B cell (primary cell): ENCODE measurements around the gene SUGCT. TPM values are rescaled to one million over a fixed set of nuclear protein-coding genes. Genes with fewer than 3 reads are reported as not detected.

Experiments
- ATAC-seq: fragments of 200-7000 bp; cut with Tn5 transposase; one replicate; pipeline ENCODE4 v1.10.0; 2021; ENCODE audit warnings: low read depth, mild to moderate bottlenecking, moderate number of reproducible peaks, moderate library complexity
- CTCF ChIA-PET: fragments of 350-600 bp; sonication (Branson Sonifier 250); formaldehyde crosslinking; loops from one replicate; lab custom pipeline; 2021; ENCODE audit warnings: antibody characterized with exemption, inconsistent platforms; lab: Charles Lee
- POLR2A ChIA-PET: fragments of 350-600 bp; sonication (Branson Sonifier 250); formaldehyde crosslinking; loops from one replicate; lab custom pipeline; 2021; ENCODE audit warnings: antibody characterized with exemption; lab: Charles Lee
- DNase-seq: peaks from one replicate; pipeline ENCODE4 v3.0.0; 2013
- H2AFZ ChIP-seq: 2 replicates; pipeline ENCODE4 v1.6.1; 2012; ENCODE audit warnings: mild to moderate bottlenecking, low read depth, low read length; ENCODE audit not compliant: insufficient read depth, poor library complexity, severe bottlenecking
- H3K27ac ChIP-seq, 2 donors: 1 replicate in 1 of 2; 2 replicates in 1 of 2; pipeline ENCODE4 v1.5.1; 2012 to 2013; ENCODE audit warnings: low read length in 2 of 2, mild to moderate bottlenecking in 2 of 2, moderate library complexity in 1 of 2
- H3K27me3 ChIP-seq, 4 experiments: fragments of 200-600 bp in 1 of 4; sonication (generic) in 1 of 4; replicated peaks in 1 of 4; 1 replicate in 2 of 4; 2 replicates in 2 of 4; pipeline versions ENCODE4 v1.6.1 to v1.7.0; 2013 to 2016; ENCODE audit warnings: low read length in 3 of 4, mild to moderate bottlenecking in 2 of 4, mixed read lengths in 1 of 4, moderate library complexity in 1 of 4; ENCODE audit not compliant: insufficient read depth in 4 of 4, control insufficient read depth in 3 of 4; ENCODE audit errors: control extremely low read depth in 1 of 4
- H3K36me3 ChIP-seq, 2 experiments: replicated peaks in 1 of 2; 1 replicate in 1 of 2; 2 replicates in 1 of 2; pipeline versions ENCODE4 v1.6.1 to v1.7.1; 2013; ENCODE audit warnings: low read length in 1 of 2; ENCODE audit not compliant: insufficient read depth in 2 of 2, control insufficient read depth in 1 of 2; ENCODE audit errors: control extremely low read depth in 1 of 2, extremely low read depth in 1 of 2
- H3K4me1 ChIP-seq, 2 donors: fragments of 200-600 bp in 1 of 2; sonication (generic) in 1 of 2; 1 replicate in 1 of 2; 2 replicates in 1 of 2; pipeline versions ENCODE4 v1.5.1 to v1.6.1; 2013 to 2017; ENCODE audit warnings: low read length in 2 of 2; ENCODE audit not compliant: control insufficient read depth in 2 of 2, insufficient read depth in 2 of 2
- H3K4me2 ChIP-seq: replicated peaks from 2 replicates; pipeline ENCODE3; 2012; ENCODE audit warnings: mild to moderate bottlenecking, low read depth, low read length; ENCODE audit not compliant: poor library complexity, severe bottlenecking
- H3K4me3 ChIP-seq, 5 experiments: fragments of 200-600 bp in 1 of 5; sonication (generic) in 1 of 5; 1 replicate in 3 of 5; 2 replicates in 2 of 5; pipeline versions ENCODE4 v1.5.1 to v1.7.0; 2011 to 2016; ENCODE audit warnings: low read length in 4 of 5, mild to moderate bottlenecking in 4 of 5, low read depth in 2 of 5, control low read depth in 1 of 5, moderate library complexity in 1 of 5; ENCODE audit not compliant: insufficient read depth in 1 of 5; ENCODE audit errors: control extremely low read depth in 1 of 5, extremely low read depth in 1 of 5
- H3K79me2 ChIP-seq: fragments of 200-600 bp; sonication (generic); one replicate; pipeline ENCODE4 v1.6.0; 2016; ENCODE audit warnings: low read length; ENCODE audit not compliant: control insufficient read depth, insufficient read depth
- H3K9ac ChIP-seq: fragments of 200-600 bp; sonication (generic); 2 replicates; pipeline ENCODE4 v1.6.1; 2017; ENCODE audit warnings: mild to moderate bottlenecking, low read length, moderate library complexity
- H3K9me3 ChIP-seq, 3 donors: one replicate each; pipeline versions ENCODE4 v1.6.1 to v1.7.1; 2013; ENCODE audit warnings: low read length in 2 of 3; ENCODE audit not compliant: control insufficient read depth in 2 of 3, insufficient read depth in 1 of 3; ENCODE audit errors: control extremely low read depth in 1 of 3
- H4K20me1 ChIP-seq: 2 replicates; pipeline ENCODE4 v1.6.0; 2012; ENCODE audit warnings: mild to moderate bottlenecking, low read length; ENCODE audit not compliant: insufficient read depth, control insufficient read depth, poor library complexity, severe bottlenecking
- H3K27ac Mint-ChIP-seq: one replicate; pipeline ENCODE4 v1.8.0; 2021; ENCODE audit warnings: mixed read lengths
- H3K27me3 Mint-ChIP-seq: one replicate; pipeline ENCODE4 v1.8.0; 2021; ENCODE audit warnings: mixed read lengths
- H3K4me1 Mint-ChIP-seq: one replicate; pipeline ENCODE4 v1.8.0; 2021; ENCODE audit warnings: mixed read lengths
- H3K4me3 Mint-ChIP-seq: one replicate; pipeline ENCODE4 v1.8.0; 2021; ENCODE audit warnings: mixed read lengths
- H3K9me3 Mint-ChIP-seq: one replicate; pipeline ENCODE4 v1.8.0; 2022; ENCODE audit warnings: mixed read lengths; ENCODE audit not compliant: insufficient read depth
- CTCF ChIP-seq: fragments of 200-600 bp; IDR thresholded peaks from one replicate; pipeline ENCODE4 v1.8.0; 2022; ENCODE audit warnings: antibody characterized with exemption, mild to moderate bottlenecking
- EZH2 ChIP-seq: IDR thresholded peaks from 2 replicates; pipeline ENCODE4 v1.6.1; 2012; ENCODE audit warnings: borderline replicate concordance, low read depth, mild to moderate bottlenecking, moderate library complexity, low read length; ENCODE audit not compliant: insufficient read depth, poor library complexity, severe bottlenecking
- WGBS: methylation state at CpG from one replicate; pipeline ENCODE4 v1.1.5; 2013; ENCODE audit warnings: missing lambda C conversion rate; ENCODE audit not compliant: insufficient coverage; 5-methylcytosine and 5-hydroxymethylcytosine counted together
- intact Hi-C: fragments of 100-400 bp; cut with micrococcal nuclease; formaldehyde crosslinking; loops from one replicate; pipeline ENCODE4 v1.10.0; 2022
- polyA plus RNA-seq: library from polyadenylated mRNA; depleted of rRNA; stranded (reverse); fragments of >200 nt; gene quantifications from 2 replicates; pipeline ENCODE4 v1.2.3, GENCODE V29; 2012
- total RNA-seq, 2 donors: library from RNA; stranded (reverse); fragments of 120-200 nt in 1 of 2; gene quantifications; 1 replicate in 1 of 2; 2 replicates in 1 of 2; pipeline versions ENCODE4 v1.2.3 to v1.2.4, GENCODE V29; 2013 to 2022

Gene SUGCT
- total and polyA plus RNA-seq, 2 donors (not counting 1 experiment from before 2014, with no cell fraction given) = 0.19 to 0.86 TPM

- H3K4me3 Mint-ChIP-seq = no peak overlapping the region
- H3K9me3 Mint-ChIP-seq = no peaks in the 10 kb centered on the region
- Histone ChIP-seq H3K4me1 (no peaks in the 10 kb centered on the region), H3K4me3 (no peak overlapping the region), H3K27me3 (no peaks in the 10 kb centered on the region), H3K4me2 (no peak overlapping the region), H3K9ac (no peak overlapping the region), H3K9me3 (no peaks in the 10 kb centered on the region), H3K79me2 (no peaks in the 10 kb centered on the region), H4K20me1 (no peaks in the 10 kb centered on the region), H2AFZ (no peak overlapping the region), H3K36me3 (no peaks in the 10 kb centered on the region), H3K27ac (no peak overlapping the region)
- WGBS = no CpG with 5 or more reads among the region's 1 CpG
- DNase-seq (no peak), ATAC-seq (no peak)
- TF ChIP-seq CTCF = no peak
- no peak for TF ChIP-seq EZH2
- ChIA-PET CTCF (no interaction called here), POLR2A (no interaction called here)
- H3K27ac Mint-ChIP-seq = no peak overlapping the region
- no peaks in the 10 kb centered on the region for H3K4me1 Mint-ChIP-seq
- H3K27me3 Mint-ChIP-seq = peaks cover 4% of the 10 kb centered on the region
- intact Hi-C loops = no loop called here
These were observed 403.5 kb downstream of the SUGCT start for GRCh38 chr7:40538281-40538680.

- H3K36me3 ChIP-seq = no peaks in the 10 kb centered on the region
- H3K4me1 ChIP-seq = no peaks in the 10 kb centered on the region
- DNase-seq = no peak
- H3K27ac ChIP-seq = no peak overlapping the region
- intact Hi-C loops = no loop called here
- no peaks in the 10 kb centered on the region for H3K9me3 ChIP-seq
- ChIA-PET POLR2A (no interaction called here), CTCF (no interaction called here)
- H3K9ac ChIP-seq = no peak overlapping the region
- no peak overlapping the region for H2AFZ ChIP-seq
- H3K4me1 Mint-ChIP-seq = no peaks in the 10 kb centered on the region
- TF ChIP-seq EZH2 (no peak), CTCF (no peak)
- no peak overlapping the region for H3K4me3 Mint-ChIP-seq
- no peak overlapping the region for H3K4me3 ChIP-seq
- H3K27me3 ChIP-seq = no peaks in the 10 kb centered on the region
- no peak overlapping the region for H3K27ac Mint-ChIP-seq
- no peak for ATAC-seq
- H3K79me2 ChIP-seq = no peaks in the 10 kb centered on the region
- no peaks in the 10 kb centered on the region for H3K9me3 Mint-ChIP-seq
- no CpG with 5 or more reads among the region's 1 CpG for WGBS
- H4K20me1 ChIP-seq = no peaks in the 10 kb centered on the region
- H3K27me3 Mint-ChIP-seq = peaks cover 4% of the 10 kb centered on the region
- H3K4me2 ChIP-seq = no peak overlapping the region
These were observed 406.5 kb downstream of the SUGCT start for GRCh38 chr7:40541336-40541735.
